ENCODE measurements around the gene MYO16.

The MYO16 gene

DNA sequence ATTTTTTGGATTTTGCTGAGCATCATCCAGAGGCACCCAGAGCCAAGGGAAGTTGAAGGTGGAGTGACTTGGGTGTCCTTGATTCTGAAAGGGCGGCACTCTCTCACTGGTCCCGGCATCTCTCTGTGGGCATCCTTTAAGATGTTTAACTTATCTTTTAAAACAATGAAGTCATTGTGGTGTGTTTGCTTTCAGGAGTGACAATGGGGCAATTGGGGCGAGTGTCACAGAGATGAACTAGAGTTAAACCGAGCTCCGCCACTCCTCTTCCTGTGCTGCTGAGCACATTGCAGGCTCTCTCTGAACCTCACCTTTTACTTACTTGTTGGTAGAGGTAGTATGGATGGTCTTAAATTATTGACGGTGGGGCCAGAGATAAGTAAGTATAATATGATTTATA, 295.7 kb downstream of the MYO16 start:
- TF ChIP-seq, protein P1, sequence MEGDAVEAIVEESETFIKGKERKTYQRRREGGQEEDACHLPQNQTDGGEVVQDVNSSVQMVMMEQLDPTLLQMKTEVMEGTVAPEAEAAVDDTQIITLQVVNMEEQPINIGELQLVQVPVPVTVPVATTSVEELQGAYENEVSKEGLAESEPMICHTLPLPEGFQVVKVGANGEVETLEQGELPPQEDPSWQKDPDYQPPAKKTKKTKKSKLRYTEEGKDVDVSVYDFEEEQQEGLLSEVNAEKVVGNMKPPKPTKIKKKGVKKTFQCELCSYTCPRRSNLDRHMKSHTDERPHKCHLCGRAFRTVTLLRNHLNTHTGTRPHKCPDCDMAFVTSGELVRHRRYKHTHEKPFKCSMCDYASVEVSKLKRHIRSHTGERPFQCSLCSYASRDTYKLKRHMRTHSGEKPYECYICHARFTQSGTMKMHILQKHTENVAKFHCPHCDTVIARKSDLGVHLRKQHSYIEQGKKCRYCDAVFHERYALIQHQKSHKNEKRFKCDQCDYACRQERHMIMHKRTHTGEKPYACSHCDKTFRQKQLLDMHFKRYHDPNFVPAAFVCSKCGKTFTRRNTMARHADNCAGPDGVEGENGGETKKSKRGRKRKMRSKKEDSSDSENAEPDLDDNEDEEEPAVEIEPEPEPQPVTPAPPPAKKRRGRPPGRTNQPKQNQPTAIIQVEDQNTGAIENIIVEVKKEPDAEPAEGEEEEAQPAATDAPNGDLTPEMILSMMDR (IDR thresholded peaks at IDR 0.05; ENCODE audit: low read depth, low read length) = no peak
- no peak for DNase-seq (ENCODE audit: extremely low read depth, low read depth)

- TF ChIP-seq, protein P1 (IDR thresholded peaks at IDR 0.05; ENCODE audit: low read depth, low read length) = no peak
These were observed 297.5 kb downstream of the MYO16 start for GRCh38 chr13:108926862-108927261.

DNA sequence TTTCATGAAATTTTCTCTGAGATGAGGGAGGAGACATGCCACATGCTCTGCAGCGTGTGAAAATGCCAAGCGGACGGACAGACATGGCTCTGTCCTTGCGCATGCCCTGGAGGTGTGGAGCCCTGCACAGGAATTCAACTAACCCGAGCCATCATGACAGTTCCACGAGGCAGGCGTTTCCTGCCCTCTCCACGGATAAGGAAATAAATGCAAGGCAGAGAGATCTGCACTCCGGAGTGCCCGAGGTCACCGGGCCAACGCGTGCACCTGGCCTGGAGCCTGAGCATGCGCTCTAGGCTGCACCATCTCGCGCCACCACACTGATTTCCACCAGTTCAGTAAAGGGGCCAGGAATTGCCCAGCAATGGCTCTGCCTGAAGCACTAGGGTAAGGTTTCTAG, 298.2 kb downstream of the MYO16 start:
- TF ChIP-seq, protein P1 (IDR thresholded peaks at IDR 0.05; ENCODE audit: low read depth, low read length) = no peak
- no peak for DNase-seq (ENCODE audit: extremely low read depth, low read depth)

More at GRCh38 chr13:108926862-108927261, 297.5 kb downstream of the MYO16 start:
- DNase-seq (ENCODE audit: extremely low read depth, low read depth) = no peak

GRCh38 chr13:108929532-108930206, 300.3 kb downstream of the MYO16 start:
- no peak for DNase-seq (ENCODE audit: extremely low read depth, low read depth)
- TF ChIP-seq, protein P1 (IDR thresholded peaks at IDR 0.05; ENCODE audit: low read depth, low read length) = no peak

GRCh38 chr13:108932196-108932595, 302.8 kb downstream of the MYO16 start:
- no peak for DNase-seq (ENCODE audit: extremely low read depth, low read depth)
- TF ChIP-seq, protein P1 (IDR thresholded peaks at IDR 0.05; ENCODE audit: low read depth, low read length) = no peak

DNA sequence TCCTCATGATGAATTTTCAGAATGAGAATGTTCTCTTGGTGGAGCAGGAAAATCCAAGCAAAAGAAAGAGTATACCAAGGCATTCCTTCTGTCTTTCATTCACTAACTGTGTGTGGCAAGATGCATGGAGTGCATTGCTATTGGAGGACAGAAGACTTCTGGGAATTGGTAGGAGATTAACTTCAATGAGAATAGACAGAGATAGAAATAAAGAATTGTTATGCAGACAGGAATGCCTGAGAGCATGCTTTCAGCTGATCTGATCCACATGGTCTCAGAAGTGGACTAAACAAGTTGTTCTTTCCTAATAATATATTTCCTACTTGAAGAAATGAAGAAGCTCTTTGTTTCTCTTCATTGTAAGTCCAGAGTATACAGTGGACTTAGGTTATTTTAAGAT, 303.6 kb downstream of the MYO16 start:
- TF ChIP-seq, protein P1 (IDR thresholded peaks at IDR 0.05; ENCODE audit: low read depth, low read length) = no peak
- no peak for DNase-seq (ENCODE audit: extremely low read depth, low read depth)

- TF ChIP-seq, protein P1 (IDR thresholded peaks at IDR 0.05; ENCODE audit: low read depth, low read length) = no peak
- no peak for DNase-seq (ENCODE audit: extremely low read depth, low read depth)
These were observed 308.7 kb downstream of the MYO16 start for GRCh38 chr13:108938155-108938554.
